MM.1S (cell line): ENCODE data around the gene PIBF1.

Experiments used
- EZH2 ChIP-seq: fragments of 300-600 bp; sonication (generic); optimal IDR thresholded peaks from 2 replicates; pipeline ENCODE3; 2017; ENCODE audit warnings: low read depth, mild to moderate bottlenecking, antibody characterized with exemption, low read length, mixed read lengths
- EZH2phosphoT487 ChIP-seq: fragments of 300-600 bp; sonication (generic); IDR thresholded peaks from 2 replicates; pipeline ENCODE4 v1.6.1; 2018; ENCODE audit warnings: antibody characterized with exemption, low read length
- TF ChIP-seq, protein P1 (sequence below): fragments of 300-600 bp; sonication (generic); IDR thresholded peaks from 2 replicates; pipeline ENCODE4 v1.5.1; 2016; ENCODE audit warnings: antibody characterized with exemption, low read length, mixed read lengths

DNA sequence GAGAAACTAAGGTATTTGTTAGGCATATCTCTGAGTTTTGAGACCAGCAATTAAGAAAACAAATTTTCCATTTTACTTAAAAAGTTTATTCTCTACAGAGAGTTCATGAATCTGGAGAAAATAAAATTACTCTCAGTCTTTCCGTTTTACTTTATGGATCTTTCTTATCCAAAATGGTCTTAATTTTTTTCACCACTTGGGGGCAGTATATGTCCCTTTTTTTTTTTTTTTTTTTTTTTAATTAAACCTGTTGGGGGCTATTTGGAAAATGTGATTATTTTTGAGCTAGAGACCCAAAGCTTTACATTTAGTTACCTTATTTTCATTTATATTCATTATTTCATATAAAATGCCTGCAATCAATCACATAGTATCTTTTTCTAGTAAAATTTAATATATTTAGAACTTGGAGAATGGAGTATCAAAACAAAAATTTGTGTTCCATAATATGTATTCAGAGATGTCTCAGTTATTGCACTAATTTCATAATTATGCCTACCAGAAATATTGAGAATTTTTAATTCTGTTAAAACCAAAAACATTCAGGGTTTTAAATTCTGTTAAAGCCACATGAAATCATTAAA lies 27.1 kb downstream of the PIBF1 start:
- TF ChIP-seq, protein P1, sequence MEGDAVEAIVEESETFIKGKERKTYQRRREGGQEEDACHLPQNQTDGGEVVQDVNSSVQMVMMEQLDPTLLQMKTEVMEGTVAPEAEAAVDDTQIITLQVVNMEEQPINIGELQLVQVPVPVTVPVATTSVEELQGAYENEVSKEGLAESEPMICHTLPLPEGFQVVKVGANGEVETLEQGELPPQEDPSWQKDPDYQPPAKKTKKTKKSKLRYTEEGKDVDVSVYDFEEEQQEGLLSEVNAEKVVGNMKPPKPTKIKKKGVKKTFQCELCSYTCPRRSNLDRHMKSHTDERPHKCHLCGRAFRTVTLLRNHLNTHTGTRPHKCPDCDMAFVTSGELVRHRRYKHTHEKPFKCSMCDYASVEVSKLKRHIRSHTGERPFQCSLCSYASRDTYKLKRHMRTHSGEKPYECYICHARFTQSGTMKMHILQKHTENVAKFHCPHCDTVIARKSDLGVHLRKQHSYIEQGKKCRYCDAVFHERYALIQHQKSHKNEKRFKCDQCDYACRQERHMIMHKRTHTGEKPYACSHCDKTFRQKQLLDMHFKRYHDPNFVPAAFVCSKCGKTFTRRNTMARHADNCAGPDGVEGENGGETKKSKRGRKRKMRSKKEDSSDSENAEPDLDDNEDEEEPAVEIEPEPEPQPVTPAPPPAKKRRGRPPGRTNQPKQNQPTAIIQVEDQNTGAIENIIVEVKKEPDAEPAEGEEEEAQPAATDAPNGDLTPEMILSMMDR, result peak; percentile 23; the same call in 1 of the 2 replicates
- no peak for TF ChIP-seq EZH2
- TF ChIP-seq EZH2phosphoT487, result no peak
